ENCODE results near the gene KRT20. TPM values are rescaled to one million over a fixed set of nuclear protein-coding genes. Genes with fewer than 3 reads are reported as not detected.

The KRT20 gene
- total and polyA plus RNA-seq, 9 of the 15 experiments (the other 6 are each of a cell fraction or from before 2014, with no cell fraction given) = 0.44 TPM; not detected in 8

GRCh38 chr17:40827746-40828453, 57.1 kb downstream of the KRT20 start (continued):
- TF ChIP-seq ZNF655 (CRISPR knock-in tag; IDR thresholded peaks at IDR 0.05) = no peak
- TF ChIP-seq NFIC (IDR thresholded peaks at IDR 0.05) = peak; percentile 92
- TF ChIP-seq XRCC3 (IDR thresholded peaks at IDR 0.05) = no peak
- TF ChIP-seq HMGN3 (IDR thresholded peaks at IDR 0.05; ENCODE audit: borderline replicate concordance, extremely low read depth, insufficient read length, low read depth, low read length) = peak; percentile 97
- TF ChIP-seq CBX8 (IDR thresholded peaks at IDR 0.05; ENCODE audit: borderline replicate concordance, extremely low read depth, low read depth, low read length, poor library complexity, severe bottlenecking) = no peak
- TF ChIP-seq C11orf30 (IDR thresholded peaks at IDR 0.05; ENCODE audit: low read depth) = peak; percentile 91
- TF ChIP-seq FOSL1 (tag; conservative IDR thresholded peaks at IDR 0.05) = peak; percentile 95
- TF ChIP-seq ZFPM2 (CRISPR knock-in tag; IDR thresholded peaks at IDR 0.05) = no peak
- TF ChIP-seq E2F8 (IDR thresholded peaks at IDR 0.05; ENCODE audit: low read depth, partially characterized antibody) = peak; percentile 61
- TF ChIP-seq ADNP (tag; IDR thresholded peaks at IDR 0.05) = peak; percentile 79; the same call in 1 of the 2 replicates
- no peak for TF ChIP-seq SRSF1 (IDR thresholded peaks at IDR 0.05; ENCODE audit: low read depth, low read length)
- TF ChIP-seq ZNF584 (CRISPR knock-in tag; IDR thresholded peaks at IDR 0.05; ENCODE audit: low read depth) = peak; percentile 24; the same call in 1 of the 2 replicates
- TF ChIP-seq ZNF740 (CRISPR knock-in tag; IDR thresholded peaks at IDR 0.05) = no peak
- no peak for TF ChIP-seq ZNF740 (tag; IDR thresholded peaks at IDR 0.05)
- TF ChIP-seq NCOR1 (IDR thresholded peaks at IDR 0.05) = peak; percentile 96
- TF ChIP-seq TSC22D4 (tag; IDR thresholded peaks at IDR 0.05) = no peak
- TF ChIP-seq ZNF830 (CRISPR knock-in tag; IDR thresholded peaks at IDR 0.05) = no peak
- TF ChIP-seq SRSF3 (IDR thresholded peaks at IDR 0.05; ENCODE audit: insufficient read depth, low read length) = no peak
- TF ChIP-seq ZNF282 (CRISPR knock-in tag; IDR thresholded peaks at IDR 0.05) = no peak
- TF ChIP-seq RBM22 (IDR thresholded peaks at IDR 0.05; ENCODE audit: low read depth, low read length, poor library complexity, severe bottlenecking) = no peak
- TF ChIP-seq E2F5 (CRISPR knock-in tag; IDR thresholded peaks at IDR 0.05) = no peak
- peak; percentile 24; the same call in 1 of the 2 replicates for TF ChIP-seq MEF2A (IDR thresholded peaks at IDR 0.05; ENCODE audit: control insufficient read depth, low read depth, low read length)
- peak; percentile 97 for TF ChIP-seq SMARCA4 (IDR thresholded peaks at IDR 0.05)
- TF ChIP-seq RNF2 (IDR thresholded peaks at IDR 0.05) = peak; percentile 86; the same call in 1 of the 2 replicates
